GM21381 (cell line): ENCODE data around the gene USO1.
"Not testable (repeated sequence)": the region's sequence is repeated elsewhere in the genome, so short reads cannot be mapped to it uniquely, and the experiment has no call there.

Experiments used
- ATAC-seq: cut with Tn5 transposase; IDR thresholded peaks from one replicate; pipeline ENCODE4 v1.9.1; 2021; ENCODE audit warnings: mild to moderate bottlenecking, moderate library complexity; ENCODE audit not compliant: unreplicated experiment

USO1 gene

GRCh38 chr4:75752637-75753036 lies 28.3 kb downstream of the USO1 start:
- no peak for ATAC-seq

- ATAC-seq = no peak
These were observed 44.7 kb downstream of the USO1 start for GRCh38 chr4:75769036-75769435.

- ATAC-seq = no peak
These were observed 47.2 kb downstream of the USO1 start for GRCh38 chr4:75771607-75772006.

- no peak for ATAC-seq
These were observed 53.2 kb downstream of the USO1 start for GRCh38 chr4:75777589-75777988.

- no peak for ATAC-seq
These were observed 54.9 kb downstream of the USO1 start for GRCh38 chr4:75779105-75779757.

GRCh38 chr4:75781305-75781704 lies 56.9 kb downstream of the USO1 start:
- ATAC-seq = no peak

GRCh38 chr4:75786526-75786925 lies 62.1 kb downstream of the USO1 start:
- ATAC-seq = no peak

- no peak for ATAC-seq
These were observed 62.6 kb downstream of the USO1 start for GRCh38 chr4:75786938-75787337.

GRCh38 chr4:75790024-75790423 lies 65.6 kb downstream of the USO1 start:
- ATAC-seq = no peak

- ATAC-seq = no peak
These were observed 76.6 kb downstream of the USO1 start for GRCh38 chr4:75800972-75801371.

GRCh38 chr4:75806035-75806434 lies 81.7 kb downstream of the USO1 start:
- not testable (repeated sequence) for ATAC-seq

GRCh38 chr4:75817901-75818300 lies 93.5 kb downstream of the USO1 start:
- no peak for ATAC-seq

GRCh38 chr4:75819121-75819520 lies 94.7 kb downstream of the USO1 start:
- no peak for ATAC-seq

GRCh38 chr4:75820197-75820596 lies 95.8 kb downstream of the USO1 start:
- ATAC-seq = no peak

GRCh38 chr4:75820676-75821075 lies 96.3 kb downstream of the USO1 start:
- ATAC-seq = no peak

GRCh38 chr4:75821216-75821615 lies 96.8 kb downstream of the USO1 start:
- ATAC-seq = no peak

GRCh38 chr4:75821966-75822365 lies 97.6 kb downstream of the USO1 start:
- ATAC-seq = no peak

- ATAC-seq = no peak
These were observed 98.0 kb downstream of the USO1 start for GRCh38 chr4:75822416-75822815.

- ATAC-seq = no peak
These were observed 99.4 kb downstream of the USO1 start for GRCh38 chr4:75823812-75824211.

GRCh38 chr4:75830906-75831305 lies 106.5 kb downstream of the USO1 start:
- no peak for ATAC-seq

GRCh38 chr4:75831856-75832405 lies 107.6 kb downstream of the USO1 start:
- no peak for ATAC-seq

- ATAC-seq = no peak
These were observed 109.9 kb downstream of the USO1 start for GRCh38 chr4:75834095-75834771.
